Epithelial cell of proximal tubule (primary cell): ENCODE results near the gene SBF1. TPM values are rescaled to one million over a fixed set of nuclear protein-coding genes. Genes with fewer than 3 reads are reported as not detected.
"Not testable (repeated sequence)": the region's sequence is repeated elsewhere in the genome, so short reads cannot be mapped to it uniquely, and the experiment has no call there.

Source experiments
- DNase-seq: peaks from one replicate; pipeline ENCODE4 v3.0.0-alpha.2; 2011; ENCODE audit warnings: low read depth
- H3K4me3 ChIP-seq: 2 replicates; pipeline ENCODE4 v1.5.1; 2011; ENCODE audit warnings: low read depth, mild to moderate bottlenecking, low read length
- total RNA-seq: library from RNA; depleted of rRNA; stranded (reverse); fragments of >200 nt; gene quantifications from 2 replicates; pipeline ENCODE4 v1.2.3, GENCODE V29; 2015
- TF ChIP-seq, protein P1 (sequence below): conservative IDR thresholded peaks from 2 replicates; pipeline ENCODE4 v1.5.1; 2012; ENCODE audit warnings: low read depth, mild to moderate bottlenecking, low read length

Gene SBF1
- total RNA-seq, 1 donor from 2014 or later, result 56.6 TPM

DNA sequence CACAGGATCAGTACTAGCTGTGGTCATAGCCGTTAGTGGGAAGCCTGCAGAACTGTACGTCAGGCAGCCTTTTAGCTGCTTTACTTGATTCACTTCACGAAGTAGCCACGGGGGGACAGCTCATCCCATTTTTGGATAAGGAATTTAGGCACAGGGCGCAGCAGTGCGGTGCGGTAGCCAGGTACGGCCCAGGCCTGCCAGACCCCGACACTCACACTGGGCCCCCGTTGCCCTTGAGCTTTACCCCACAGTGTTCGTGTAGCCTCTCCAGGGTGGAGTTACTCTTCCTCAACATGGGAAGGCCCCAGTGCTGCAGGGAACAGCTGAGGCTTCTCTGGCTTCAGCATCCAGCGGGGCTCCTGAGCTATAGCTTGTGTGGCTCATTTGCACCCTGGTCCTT lies 59.4 kb downstream of the SBF1 start:
- H3K4me3 ChIP-seq, result no peak overlapping the region
- TF ChIP-seq, protein P1, sequence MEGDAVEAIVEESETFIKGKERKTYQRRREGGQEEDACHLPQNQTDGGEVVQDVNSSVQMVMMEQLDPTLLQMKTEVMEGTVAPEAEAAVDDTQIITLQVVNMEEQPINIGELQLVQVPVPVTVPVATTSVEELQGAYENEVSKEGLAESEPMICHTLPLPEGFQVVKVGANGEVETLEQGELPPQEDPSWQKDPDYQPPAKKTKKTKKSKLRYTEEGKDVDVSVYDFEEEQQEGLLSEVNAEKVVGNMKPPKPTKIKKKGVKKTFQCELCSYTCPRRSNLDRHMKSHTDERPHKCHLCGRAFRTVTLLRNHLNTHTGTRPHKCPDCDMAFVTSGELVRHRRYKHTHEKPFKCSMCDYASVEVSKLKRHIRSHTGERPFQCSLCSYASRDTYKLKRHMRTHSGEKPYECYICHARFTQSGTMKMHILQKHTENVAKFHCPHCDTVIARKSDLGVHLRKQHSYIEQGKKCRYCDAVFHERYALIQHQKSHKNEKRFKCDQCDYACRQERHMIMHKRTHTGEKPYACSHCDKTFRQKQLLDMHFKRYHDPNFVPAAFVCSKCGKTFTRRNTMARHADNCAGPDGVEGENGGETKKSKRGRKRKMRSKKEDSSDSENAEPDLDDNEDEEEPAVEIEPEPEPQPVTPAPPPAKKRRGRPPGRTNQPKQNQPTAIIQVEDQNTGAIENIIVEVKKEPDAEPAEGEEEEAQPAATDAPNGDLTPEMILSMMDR, result no peak
- no peak for DNase-seq

- DNase-seq, result no peak
- H3K4me3 ChIP-seq, result no peak overlapping the region
- TF ChIP-seq, protein P1, result no peak
Measured at GRCh38 chr22:50414476-50415248, 60.2 kb downstream of the SBF1 start.

DNA sequence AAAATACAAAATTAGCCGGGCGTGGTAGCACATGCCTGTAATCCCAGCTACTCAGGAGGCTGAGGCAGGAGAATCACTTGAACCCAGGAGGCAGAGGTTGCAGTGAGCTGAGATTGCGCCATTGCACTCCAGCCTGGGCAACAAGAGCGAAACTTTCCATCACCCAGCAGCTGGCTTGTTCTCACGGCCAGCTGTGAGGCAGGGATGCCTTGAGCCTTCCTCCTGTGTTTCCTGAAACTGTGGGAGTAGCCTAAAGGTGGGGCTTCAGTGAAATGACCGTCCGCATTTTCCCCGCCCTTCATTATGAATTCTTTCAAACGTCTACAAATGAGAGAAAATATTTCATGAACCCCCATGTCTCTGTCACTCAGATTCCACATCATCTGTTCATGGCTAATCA lies 65.9 kb downstream of the SBF1 start:
- not testable (repeated sequence) for DNase-seq, H3K4me3 ChIP-seq

DNA sequence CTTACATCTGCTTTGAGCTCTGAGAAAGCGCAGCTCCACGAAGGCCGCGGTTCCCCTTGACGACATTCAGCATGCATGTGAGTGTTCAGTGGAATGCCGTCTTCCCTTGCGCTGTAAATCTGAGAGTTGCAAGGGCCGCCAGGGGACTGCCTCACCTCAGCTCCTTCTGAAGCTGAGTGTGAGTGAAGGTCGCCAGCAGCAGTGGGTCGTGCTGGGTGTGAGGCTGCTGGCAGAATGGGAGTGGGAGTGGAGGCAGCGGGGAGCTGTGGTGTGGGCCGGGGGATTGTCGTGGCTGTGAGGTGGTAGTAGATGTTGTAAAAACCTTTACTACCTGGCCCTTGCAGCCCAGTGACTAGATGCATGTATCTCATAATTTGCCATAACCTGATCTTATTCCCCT lies 66.5 kb downstream of the SBF1 start:
- no peak overlapping the region for H3K4me3 ChIP-seq
- TF ChIP-seq, protein P1, result no peak
- DNase-seq, result no peak

DNA sequence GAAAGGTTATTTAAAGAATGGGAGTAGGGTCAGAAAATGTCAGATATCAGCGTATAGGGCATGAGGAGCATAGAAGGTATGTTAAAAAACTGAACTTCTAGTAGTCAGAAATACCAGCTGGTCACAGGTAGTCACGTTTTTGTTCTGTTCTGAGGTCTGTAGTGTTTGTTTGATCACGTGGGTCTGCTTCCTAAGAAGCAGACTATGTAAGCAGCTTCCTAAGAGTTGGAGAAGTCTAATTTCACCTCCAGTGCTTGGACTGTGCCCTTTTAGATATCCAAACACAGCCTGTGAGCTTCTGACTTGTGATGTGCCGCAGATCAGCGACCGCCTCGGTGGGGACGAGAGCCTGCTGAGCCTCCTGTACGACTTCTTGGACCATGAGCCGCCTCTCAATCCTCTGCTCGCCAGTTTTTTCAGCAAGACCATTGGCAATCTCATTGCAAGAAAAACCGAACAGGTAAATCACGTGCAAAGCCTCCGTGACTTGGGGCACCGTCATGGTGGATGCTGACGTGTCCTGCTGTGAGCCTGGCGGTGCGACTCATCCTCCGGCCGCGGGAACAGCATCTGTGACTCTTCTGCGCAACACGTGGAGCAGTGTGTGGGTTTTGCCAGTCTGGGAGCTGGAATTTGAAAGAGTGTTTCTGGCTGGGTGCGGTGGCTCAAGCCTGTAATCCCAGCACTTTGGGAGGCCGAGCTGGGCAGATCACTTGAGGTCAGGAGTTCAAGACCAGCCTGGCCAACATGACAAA lies 68.2 kb downstream of the SBF1 start:
- TF ChIP-seq, protein P1, result no peak
- DNase-seq, result no peak

DNA sequence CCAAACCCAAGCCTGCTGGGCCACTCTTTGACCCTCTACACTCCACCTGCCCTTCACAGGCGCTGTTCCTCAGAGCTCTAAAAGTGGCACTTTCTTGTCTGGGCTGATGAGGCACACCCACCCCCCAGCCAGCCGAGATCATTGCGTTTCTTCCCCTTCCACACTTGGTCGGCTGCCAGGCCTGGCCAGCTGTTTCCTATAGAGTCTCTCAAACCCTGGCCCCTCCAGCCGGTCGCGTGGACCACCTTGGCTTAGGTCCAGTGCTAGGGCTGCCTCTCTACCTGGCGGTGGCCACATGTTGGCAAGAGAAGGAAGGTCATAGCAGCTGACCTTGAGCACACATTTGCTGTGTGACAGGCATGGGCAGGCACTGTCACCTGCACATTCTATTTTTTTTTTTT lies 71.1 kb downstream of the SBF1 start:
- DNase-seq, result no peak
- TF ChIP-seq, protein P1, result no peak
- no peak overlapping the region for H3K4me3 ChIP-seq

More for the DNA sequence above, 68.2 kb downstream of the SBF1 start:
- no peak overlapping the region for H3K4me3 ChIP-seq

DNA sequence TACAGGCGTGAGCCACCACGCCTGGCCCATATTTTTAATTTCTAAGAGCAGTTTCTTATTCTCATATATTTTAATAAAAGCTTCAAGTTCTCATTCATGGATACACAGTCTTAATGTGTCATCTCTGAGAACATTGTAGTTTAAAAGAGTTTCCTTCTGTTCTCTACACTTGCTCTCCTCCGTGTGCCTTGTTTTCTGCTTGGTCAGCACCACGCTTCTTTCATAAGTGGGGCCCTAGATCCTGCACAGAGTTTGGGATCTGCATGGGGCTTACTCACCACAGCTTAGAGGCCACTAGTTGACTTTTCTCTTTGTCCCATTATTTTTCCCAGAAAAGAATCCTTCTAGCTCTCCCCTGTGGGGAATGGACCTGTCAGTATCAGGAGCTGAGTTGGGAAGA lies 72.9 kb downstream of the SBF1 start:
- no peak for DNase-seq
- TF ChIP-seq, protein P1, result no peak
- H3K4me3 ChIP-seq, result no peak overlapping the region
